ENCODE data around the gene IRGQ. TPM values are rescaled to one million over a fixed set of nuclear protein-coding genes. Genes with fewer than 3 reads are reported as not detected.

IRGQ gene
- polyA plus RNA-seq, 1 donor from 2014 or later: 156 TPM

DNA sequence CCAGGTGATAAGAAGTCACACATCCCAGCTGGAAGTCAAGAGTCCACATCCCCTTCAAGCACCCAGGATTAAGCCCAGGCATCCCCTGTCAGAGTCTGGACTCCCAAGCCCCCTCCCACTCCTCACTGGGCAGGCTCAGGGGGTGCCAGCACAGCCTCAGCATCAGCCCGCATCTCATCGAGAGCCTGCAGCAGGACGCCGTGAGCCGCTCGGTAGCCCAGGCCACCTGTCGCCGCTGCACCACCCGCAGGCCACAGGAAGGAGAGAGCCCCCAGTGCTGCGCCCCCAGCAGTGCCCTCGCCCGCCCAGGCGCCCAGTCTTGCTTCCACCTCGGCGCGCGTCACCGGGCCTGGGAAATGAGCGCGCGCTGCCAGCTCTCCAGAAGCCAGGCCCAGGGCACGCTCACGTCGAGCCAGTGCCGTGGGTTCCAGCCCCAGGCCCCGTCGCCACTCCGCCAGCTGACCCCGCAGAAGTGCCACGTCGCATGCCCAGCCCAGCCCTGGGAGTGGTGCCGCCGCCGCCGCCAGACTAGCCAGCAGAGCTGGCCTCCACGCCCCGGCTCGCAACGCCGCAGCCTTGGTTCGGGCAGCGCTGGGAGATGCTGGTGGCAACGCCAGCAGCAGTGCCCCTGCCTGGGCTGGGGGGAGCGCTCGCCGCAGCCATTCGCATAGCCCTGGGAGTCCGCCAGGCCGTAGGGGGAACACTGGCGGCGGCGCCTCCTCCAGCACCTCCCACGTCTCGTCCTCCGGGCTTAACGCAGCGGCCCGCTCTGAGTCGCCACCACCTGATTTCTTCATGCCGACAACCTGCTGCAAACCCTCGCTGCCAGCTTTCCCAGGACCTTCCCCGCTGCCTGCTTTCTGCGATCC, 3.8 kb downstream of the IRGQ start:
- no peak overlapping the region for H3K4me3 ChIP-seq (ENCODE audit: low read length)
- no peak overlapping the region for H3K27ac ChIP-seq (ENCODE audit: low read length)
- peaks cover 34% of the 10 kb centered on the region for H3K79me2 ChIP-seq (replicated peaks; ENCODE audit: insufficient read depth, low read length)

DNA sequence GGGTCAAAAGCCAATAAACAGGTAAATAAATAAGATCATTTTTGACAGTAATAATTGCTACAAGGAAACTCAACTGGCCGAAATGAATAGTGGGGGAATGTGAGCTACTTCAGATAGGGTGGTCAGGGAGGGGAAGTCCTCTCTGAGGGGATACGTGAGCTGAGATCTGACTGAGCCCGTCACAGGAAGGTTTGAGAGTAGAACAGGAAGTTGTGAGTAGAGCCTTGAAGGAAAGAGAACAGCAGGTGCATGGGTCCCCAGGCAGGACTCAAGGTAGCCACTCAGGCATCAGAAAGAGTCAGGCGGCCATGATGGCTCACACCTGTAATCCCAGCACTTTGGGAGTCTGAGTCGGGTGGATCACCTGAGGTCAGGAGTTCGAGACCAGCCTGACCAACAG, 6.3 kb downstream of the IRGQ start:
- no peaks in the 10 kb centered on the region for H3K27me3 ChIP-seq (ENCODE audit: insufficient read depth, low read depth, low read length)
- no peak overlapping the region for H2AFZ ChIP-seq (ENCODE audit: low read depth, low read length)
- no peak overlapping the region for H3K4me2 ChIP-seq (ENCODE audit: low read length)
- H3F3A ChIP-seq (ENCODE audit: insufficient read depth, low read length, poor library complexity, severe bottlenecking): no peaks in the 10 kb centered on the region
- no peaks in the 10 kb centered on the region for H3K9me3 ChIP-seq (ENCODE audit: low read length)
- H3K9me2 ChIP-seq (ENCODE audit: insufficient read depth, low read length): no peaks in the 10 kb centered on the region
- peaks cover 17% of the 10 kb centered on the region for H3K79me2 ChIP-seq (replicated peaks; ENCODE audit: insufficient read depth, low read length)
- peaks cover 4% of the 10 kb centered on the region for H4K20me1 ChIP-seq (ENCODE audit: insufficient read depth)
- H3K4me3 ChIP-seq (ENCODE audit: low read length): no peak overlapping the region
- peaks cover 7% of the 10 kb centered on the region for H3K36me3 ChIP-seq (ENCODE audit: insufficient read depth, low read length)
- no peak overlapping the region for H3K27ac ChIP-seq (ENCODE audit: low read length)
- TF ChIP-seq, protein P1, sequence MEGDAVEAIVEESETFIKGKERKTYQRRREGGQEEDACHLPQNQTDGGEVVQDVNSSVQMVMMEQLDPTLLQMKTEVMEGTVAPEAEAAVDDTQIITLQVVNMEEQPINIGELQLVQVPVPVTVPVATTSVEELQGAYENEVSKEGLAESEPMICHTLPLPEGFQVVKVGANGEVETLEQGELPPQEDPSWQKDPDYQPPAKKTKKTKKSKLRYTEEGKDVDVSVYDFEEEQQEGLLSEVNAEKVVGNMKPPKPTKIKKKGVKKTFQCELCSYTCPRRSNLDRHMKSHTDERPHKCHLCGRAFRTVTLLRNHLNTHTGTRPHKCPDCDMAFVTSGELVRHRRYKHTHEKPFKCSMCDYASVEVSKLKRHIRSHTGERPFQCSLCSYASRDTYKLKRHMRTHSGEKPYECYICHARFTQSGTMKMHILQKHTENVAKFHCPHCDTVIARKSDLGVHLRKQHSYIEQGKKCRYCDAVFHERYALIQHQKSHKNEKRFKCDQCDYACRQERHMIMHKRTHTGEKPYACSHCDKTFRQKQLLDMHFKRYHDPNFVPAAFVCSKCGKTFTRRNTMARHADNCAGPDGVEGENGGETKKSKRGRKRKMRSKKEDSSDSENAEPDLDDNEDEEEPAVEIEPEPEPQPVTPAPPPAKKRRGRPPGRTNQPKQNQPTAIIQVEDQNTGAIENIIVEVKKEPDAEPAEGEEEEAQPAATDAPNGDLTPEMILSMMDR (IDR thresholded peaks at IDR 0.05; ENCODE audit: poor library complexity, severe bottlenecking): no peak
- TF ChIP-seq EP300 (conservative IDR thresholded peaks at IDR 0.05; ENCODE audit: poor library complexity, severe bottlenecking) (no peak), EZH2 (IDR thresholded peaks at IDR 0.05; ENCODE audit: borderline replicate concordance, insufficient read depth, low read length, poor library complexity, severe bottlenecking) (no peak), MXI1 (conservative IDR thresholded peaks at IDR 0.05; ENCODE audit: poor library complexity, severe bottlenecking) (no peak), RAD21 (conservative IDR thresholded peaks at IDR 0.05) (no peak), TAF1 (IDR thresholded peaks at IDR 0.05; ENCODE audit: low read depth) (no peak), POLR2AphosphoS5 (IDR thresholded peaks at IDR 0.05) (no peak), SMC3 (conservative IDR thresholded peaks at IDR 0.05; ENCODE audit: poor library complexity) (no peak)
- TF ChIP-seq, protein P2, sequence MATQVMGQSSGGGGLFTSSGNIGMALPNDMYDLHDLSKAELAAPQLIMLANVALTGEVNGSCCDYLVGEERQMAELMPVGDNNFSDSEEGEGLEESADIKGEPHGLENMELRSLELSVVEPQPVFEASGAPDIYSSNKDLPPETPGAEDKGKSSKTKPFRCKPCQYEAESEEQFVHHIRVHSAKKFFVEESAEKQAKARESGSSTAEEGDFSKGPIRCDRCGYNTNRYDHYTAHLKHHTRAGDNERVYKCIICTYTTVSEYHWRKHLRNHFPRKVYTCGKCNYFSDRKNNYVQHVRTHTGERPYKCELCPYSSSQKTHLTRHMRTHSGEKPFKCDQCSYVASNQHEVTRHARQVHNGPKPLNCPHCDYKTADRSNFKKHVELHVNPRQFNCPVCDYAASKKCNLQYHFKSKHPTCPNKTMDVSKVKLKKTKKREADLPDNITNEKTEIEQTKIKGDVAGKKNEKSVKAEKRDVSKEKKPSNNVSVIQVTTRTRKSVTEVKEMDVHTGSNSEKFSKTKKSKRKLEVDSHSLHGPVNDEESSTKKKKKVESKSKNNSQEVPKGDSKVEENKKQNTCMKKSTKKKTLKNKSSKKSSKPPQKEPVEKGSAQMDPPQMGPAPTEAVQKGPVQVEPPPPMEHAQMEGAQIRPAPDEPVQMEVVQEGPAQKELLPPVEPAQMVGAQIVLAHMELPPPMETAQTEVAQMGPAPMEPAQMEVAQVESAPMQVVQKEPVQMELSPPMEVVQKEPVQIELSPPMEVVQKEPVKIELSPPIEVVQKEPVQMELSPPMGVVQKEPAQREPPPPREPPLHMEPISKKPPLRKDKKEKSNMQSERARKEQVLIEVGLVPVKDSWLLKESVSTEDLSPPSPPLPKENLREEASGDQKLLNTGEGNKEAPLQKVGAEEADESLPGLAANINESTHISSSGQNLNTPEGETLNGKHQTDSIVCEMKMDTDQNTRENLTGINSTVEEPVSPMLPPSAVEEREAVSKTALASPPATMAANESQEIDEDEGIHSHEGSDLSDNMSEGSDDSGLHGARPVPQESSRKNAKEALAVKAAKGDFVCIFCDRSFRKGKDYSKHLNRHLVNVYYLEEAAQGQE (IDR thresholded peaks at IDR 0.05; ENCODE audit: borderline replicate concordance): no peak
- H3K9ac ChIP-seq (ENCODE audit: low read length): no peak overlapping the region

More for the DNA sequence above, 3.8 kb downstream of the IRGQ start:
- H3K4me2 ChIP-seq (ENCODE audit: low read length): no peak overlapping the region
- H3K9me2 ChIP-seq (ENCODE audit: insufficient read depth, low read length): no peaks in the 10 kb centered on the region
- peaks cover 4% of the 10 kb centered on the region for H4K20me1 ChIP-seq (ENCODE audit: insufficient read depth)
- no peak overlapping the region for H3K9ac ChIP-seq (ENCODE audit: low read length)
- H3K9me3 ChIP-seq (ENCODE audit: low read length): no peaks in the 10 kb centered on the region
- H3F3A ChIP-seq (ENCODE audit: insufficient read depth, low read length, poor library complexity, severe bottlenecking): no peaks in the 10 kb centered on the region
- H3K27me3 ChIP-seq (ENCODE audit: insufficient read depth, low read depth, low read length): no peaks in the 10 kb centered on the region
- no peak overlapping the region for H2AFZ ChIP-seq (ENCODE audit: low read depth, low read length)
- H3K36me3 ChIP-seq (ENCODE audit: insufficient read depth, low read length): no peaks in the 10 kb centered on the region
- TF ChIP-seq, protein P2 (IDR thresholded peaks at IDR 0.05; ENCODE audit: borderline replicate concordance): no peak
- TF ChIP-seq MXI1 (conservative IDR thresholded peaks at IDR 0.05; ENCODE audit: poor library complexity, severe bottlenecking) (no peak), TAF1 (IDR thresholded peaks at IDR 0.05; ENCODE audit: low read depth) (no peak), RAD21 (conservative IDR thresholded peaks at IDR 0.05) (no peak), POLR2AphosphoS5 (IDR thresholded peaks at IDR 0.05) (no peak), EZH2 (IDR thresholded peaks at IDR 0.05; ENCODE audit: borderline replicate concordance, insufficient read depth, low read length, poor library complexity, severe bottlenecking) (no peak), SMC3 (conservative IDR thresholded peaks at IDR 0.05; ENCODE audit: poor library complexity) (no peak), EP300 (conservative IDR thresholded peaks at IDR 0.05; ENCODE audit: poor library complexity, severe bottlenecking) (no peak)
- TF ChIP-seq, protein P1 (IDR thresholded peaks at IDR 0.05; ENCODE audit: poor library complexity, severe bottlenecking): no peak
